ENCODE measurements around the gene MTF1. TPM values are rescaled to one million over a fixed set of nuclear protein-coding genes. Genes with fewer than 3 reads are reported as not detected.

The MTF1 gene
- total RNA-seq, 2 donors from 2014 or later: 4.5 to 8.8 TPM

DNA sequence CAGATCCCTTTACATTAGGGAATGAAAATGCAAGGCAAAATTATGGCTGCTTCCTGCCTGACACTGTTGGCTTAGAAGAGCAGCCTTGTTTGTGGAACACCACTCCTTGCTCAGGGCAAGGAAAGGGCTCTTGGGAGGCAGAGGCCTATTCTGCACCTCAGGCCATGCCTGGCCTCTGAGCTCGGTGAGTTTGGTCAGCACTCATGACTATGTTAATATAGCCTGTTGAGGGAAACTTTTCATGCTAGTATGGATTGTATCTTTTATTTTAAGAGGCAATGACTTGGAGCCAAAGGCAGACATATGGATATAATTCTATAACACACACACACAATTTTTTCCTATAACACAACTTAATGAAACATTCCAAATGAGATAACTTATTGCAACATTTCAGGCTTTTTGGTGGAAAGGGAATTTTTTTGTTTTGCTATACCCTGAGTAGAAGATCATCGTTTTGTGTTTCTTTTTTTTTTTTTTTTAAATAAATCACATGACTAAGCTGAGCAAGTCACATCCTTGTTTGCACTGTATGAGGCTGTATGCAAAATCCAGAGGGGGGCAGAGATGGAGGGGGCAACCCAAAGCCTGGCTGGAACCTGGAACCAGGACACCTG, 45.8 kb downstream of the MTF1 start:
- Histone ChIP-seq H3K4me1 (replicated peaks) (peaks cover 6% of the 10 kb centered on the region), H3K9me3 (no peaks in the 10 kb centered on the region), H3K27ac (no peak overlapping the region), H3K27me3 (replicated peaks; ENCODE audit: insufficient read depth) (no peaks in the 10 kb centered on the region), H3K4me3 (no peak overlapping the region), H3K36me3 (no peaks in the 10 kb centered on the region)
- TF ChIP-seq, protein P1, sequence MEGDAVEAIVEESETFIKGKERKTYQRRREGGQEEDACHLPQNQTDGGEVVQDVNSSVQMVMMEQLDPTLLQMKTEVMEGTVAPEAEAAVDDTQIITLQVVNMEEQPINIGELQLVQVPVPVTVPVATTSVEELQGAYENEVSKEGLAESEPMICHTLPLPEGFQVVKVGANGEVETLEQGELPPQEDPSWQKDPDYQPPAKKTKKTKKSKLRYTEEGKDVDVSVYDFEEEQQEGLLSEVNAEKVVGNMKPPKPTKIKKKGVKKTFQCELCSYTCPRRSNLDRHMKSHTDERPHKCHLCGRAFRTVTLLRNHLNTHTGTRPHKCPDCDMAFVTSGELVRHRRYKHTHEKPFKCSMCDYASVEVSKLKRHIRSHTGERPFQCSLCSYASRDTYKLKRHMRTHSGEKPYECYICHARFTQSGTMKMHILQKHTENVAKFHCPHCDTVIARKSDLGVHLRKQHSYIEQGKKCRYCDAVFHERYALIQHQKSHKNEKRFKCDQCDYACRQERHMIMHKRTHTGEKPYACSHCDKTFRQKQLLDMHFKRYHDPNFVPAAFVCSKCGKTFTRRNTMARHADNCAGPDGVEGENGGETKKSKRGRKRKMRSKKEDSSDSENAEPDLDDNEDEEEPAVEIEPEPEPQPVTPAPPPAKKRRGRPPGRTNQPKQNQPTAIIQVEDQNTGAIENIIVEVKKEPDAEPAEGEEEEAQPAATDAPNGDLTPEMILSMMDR (IDR thresholded peaks at IDR 0.05): no peak
- TF ChIP-seq POLR2AphosphoS5 (IDR thresholded peaks at IDR 0.05) (no peak), POLR2A (IDR thresholded peaks at IDR 0.05) (no peak)
- no peak for DNase-seq (ENCODE audit: low spot score)
- 84% methylated on average over 2 of the region's 2 CpGs for WGBS
- intact Hi-C loops (cut with DNase I): no loop called here

DNA sequence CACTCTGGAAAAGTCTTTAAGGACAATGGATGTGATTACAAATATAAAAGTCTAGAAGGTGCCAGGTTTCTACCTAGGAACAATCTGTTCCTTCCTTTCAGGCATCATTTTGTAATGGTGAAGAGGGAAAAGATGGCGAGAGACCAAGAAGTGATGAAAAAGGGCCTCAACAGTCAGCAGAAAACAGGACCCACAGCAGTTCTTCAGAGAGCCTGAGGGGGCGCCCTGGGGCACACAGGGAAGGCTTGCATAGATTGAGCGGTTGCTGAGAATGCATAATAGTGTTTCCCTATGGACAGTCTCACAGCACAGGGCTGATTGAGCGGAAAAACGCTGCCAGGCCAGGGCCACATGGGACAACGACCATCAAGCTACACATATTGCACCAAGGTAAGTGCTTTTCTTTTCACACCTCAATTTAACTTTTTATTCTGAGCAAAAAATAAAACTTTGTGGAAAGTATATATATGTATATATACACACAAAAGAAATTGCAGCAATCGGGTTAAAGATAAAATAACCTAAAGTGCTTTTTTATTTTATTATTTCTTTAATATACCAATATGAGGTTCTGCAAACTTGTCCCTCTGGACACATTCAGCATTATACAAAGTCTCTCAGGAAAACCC, 48.3 kb downstream of the MTF1 start:
- 43% methylated on average over 7 of the region's 7 CpGs for WGBS
- Histone ChIP-seq H3K27me3 (replicated peaks; ENCODE audit: insufficient read depth) (no peaks in the 10 kb centered on the region), H3K36me3 (no peaks in the 10 kb centered on the region), H3K4me3 (no peak overlapping the region), H3K9me3 (no peaks in the 10 kb centered on the region), H3K4me1 (replicated peaks) (peaks cover 14% of the 10 kb centered on the region), H3K27ac (no peak overlapping the region)
- no peak for DNase-seq (ENCODE audit: low spot score)
- TF ChIP-seq, protein P1 (IDR thresholded peaks at IDR 0.05): peak in 3 of 4 experiments; percentile 35 to 56 (median 37)
- TF ChIP-seq POLR2A (IDR thresholded peaks at IDR 0.05): no peak
- intact Hi-C loops (cut with DNase I): no loop called here

DNA sequence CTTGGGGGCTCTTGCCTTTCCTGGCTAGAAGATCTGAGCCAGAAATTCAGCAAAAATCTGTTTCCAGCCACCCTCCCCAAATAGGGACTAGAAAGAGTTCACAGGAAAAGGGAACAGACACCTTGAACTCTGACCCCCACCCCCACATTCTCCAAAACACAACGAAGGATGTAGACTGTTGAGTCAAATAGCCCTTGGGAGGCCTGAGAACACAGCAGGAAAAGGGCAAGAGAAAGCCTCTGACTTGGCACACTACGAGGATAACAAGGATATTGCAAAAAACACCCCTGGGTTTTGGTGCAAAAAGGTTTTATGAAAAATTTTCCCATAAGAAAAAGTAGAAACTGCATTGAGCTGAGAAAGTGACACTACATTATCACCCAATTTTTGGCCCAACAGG, 49.5 kb downstream of the MTF1 start:
- 58% methylated on average over 2 of the region's 2 CpGs for WGBS
- Histone ChIP-seq H3K9me3 (no peaks in the 10 kb centered on the region), H3K4me1 (replicated peaks) (peaks cover 14% of the 10 kb centered on the region), H3K27me3 (replicated peaks; ENCODE audit: insufficient read depth) (no peaks in the 10 kb centered on the region), H3K27ac (no peak overlapping the region), H3K4me3 (no peak overlapping the region), H3K36me3 (no peaks in the 10 kb centered on the region)
- intact Hi-C loops (cut with DNase I): loop anchor here (2.0 to 10.0 kb wide), 4 partner anchors 49 to 255 kb away; partner anchors contain the start of genes CDCA8, DNALI1, GNL2 and MTF1
- no peak for TF ChIP-seq POLR2A (IDR thresholded peaks at IDR 0.05)
- TF ChIP-seq, protein P1 (IDR thresholded peaks at IDR 0.05): no peak
- TF ChIP-seq POLR2AphosphoS5 (IDR thresholded peaks at IDR 0.05): no peak
- no peak for DNase-seq (ENCODE audit: low spot score)

DNA sequence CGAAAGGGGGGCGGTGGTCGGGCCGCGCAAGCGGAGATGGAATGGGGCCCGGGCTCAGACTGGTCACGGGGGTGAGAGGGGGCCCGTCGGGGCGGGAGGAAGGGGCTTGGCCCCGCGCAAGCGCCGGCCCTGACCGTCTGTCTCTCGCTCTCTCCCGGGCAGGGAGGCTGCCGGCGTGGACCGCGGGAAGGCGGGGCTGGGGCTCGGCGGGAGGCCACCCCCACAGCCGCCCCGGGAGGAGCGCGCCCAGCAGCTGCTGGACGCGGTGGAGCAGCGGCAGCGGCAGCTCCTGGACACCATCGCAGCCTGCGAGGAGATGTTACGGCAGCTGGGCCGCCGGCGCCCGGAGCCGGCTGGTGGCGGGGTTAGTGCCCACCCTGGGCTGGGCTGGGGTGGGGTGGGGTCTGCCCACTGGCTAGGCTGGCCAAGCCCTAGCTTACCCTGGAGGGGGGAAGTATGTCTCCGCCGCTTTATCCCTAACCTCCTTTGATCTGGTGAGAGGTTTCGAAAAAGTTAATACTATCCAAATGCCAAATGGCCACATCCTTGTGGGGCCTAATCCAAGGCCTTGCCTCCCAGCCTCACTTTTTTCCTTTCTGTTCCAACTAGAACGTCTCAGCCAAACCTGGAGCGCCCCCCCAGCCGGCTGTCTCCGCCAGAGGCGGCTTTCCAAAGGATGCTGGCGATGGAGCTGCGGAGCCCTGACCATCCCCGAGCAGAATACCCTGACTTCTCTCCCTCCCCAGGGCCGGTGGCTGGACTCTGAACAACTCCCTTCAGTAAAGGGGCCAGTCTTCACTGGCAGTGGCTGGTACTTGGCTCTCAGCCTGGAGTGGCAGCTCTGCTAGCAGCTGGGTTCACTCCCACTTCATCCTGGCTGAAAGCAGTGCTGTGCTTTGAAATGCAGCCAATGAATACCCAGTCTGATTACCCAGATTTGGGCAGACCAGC, 50.7 kb downstream of the MTF1 start:
- Histone ChIP-seq H3K27me3 (replicated peaks; ENCODE audit: insufficient read depth) (no peaks in the 10 kb centered on the region), H3K36me3 (peaks cover 0 to 9% of the 10 kb centered on the region in 2 donors), H3K27ac (peak overlapping the region; percentile 94 to 98), H3K4me3 (peak overlapping the region; percentile 79 to 90), H3K4me1 (replicated peaks) (peaks cover 14% of the 10 kb centered on the region), H3K9me3 (no peaks in the 10 kb centered on the region)
- intact Hi-C loops (cut with DNase I): loop anchor here (2.0 to 10.0 kb wide), 4 partner anchors 50 to 254 kb away; partner anchors contain the start of genes CDCA8, DNALI1, GNL2 and MTF1
- 2% methylated on average over 51 of the region's 54 CpGs for WGBS
- TF ChIP-seq POLR2AphosphoS5 (IDR thresholded peaks at IDR 0.05) (no peak), POLR2A (IDR thresholded peaks at IDR 0.05) (no peak)
- TF ChIP-seq, protein P1 (IDR thresholded peaks at IDR 0.05): no peak
- peak; percentile 27 for DNase-seq (ENCODE audit: low spot score)

Measured in prostate gland (tissue), 2 donors.